CD4-positive, alpha-beta T cell treated with Interleukin-15 for 1 hour (primary cell): ENCODE results near the gene KREMEN1.

ENCODE experiments used
- DNase-seq: peaks from one replicate; pipeline ENCODE4 v3.0.0-alpha.2; 2020

The KREMEN1 gene

DNA sequence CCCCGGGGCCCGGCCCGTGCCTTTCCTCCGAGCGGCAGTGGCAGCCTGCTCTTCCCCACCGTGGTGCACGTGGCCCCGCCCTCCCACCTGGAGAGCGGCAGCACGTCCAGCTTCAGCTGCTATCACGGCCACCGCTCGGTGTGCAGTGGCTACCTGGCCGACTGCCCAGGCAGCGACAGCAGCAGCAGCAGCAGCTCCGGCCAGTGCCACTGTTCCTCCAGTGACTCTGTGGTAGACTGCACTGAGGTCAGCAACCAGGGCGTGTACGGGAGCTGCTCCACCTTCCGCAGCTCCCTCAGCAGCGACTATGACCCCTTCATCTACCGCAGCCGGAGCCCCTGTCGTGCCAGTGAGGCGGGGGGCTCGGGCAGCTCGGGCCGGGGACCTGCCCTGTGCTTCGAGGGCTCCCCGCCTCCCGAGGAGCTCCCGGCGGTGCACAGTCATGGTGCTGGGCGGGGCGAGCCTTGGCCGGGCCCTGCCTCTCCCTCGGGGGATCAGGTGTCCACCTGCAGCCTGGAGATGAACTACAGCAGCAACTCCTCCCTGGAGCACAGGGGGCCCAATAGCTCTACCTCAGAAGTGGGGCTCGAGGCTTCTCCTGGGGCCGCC lies 23.1 kb upstream of the KREMEN1 start:
- no peak for DNase-seq

DNA sequence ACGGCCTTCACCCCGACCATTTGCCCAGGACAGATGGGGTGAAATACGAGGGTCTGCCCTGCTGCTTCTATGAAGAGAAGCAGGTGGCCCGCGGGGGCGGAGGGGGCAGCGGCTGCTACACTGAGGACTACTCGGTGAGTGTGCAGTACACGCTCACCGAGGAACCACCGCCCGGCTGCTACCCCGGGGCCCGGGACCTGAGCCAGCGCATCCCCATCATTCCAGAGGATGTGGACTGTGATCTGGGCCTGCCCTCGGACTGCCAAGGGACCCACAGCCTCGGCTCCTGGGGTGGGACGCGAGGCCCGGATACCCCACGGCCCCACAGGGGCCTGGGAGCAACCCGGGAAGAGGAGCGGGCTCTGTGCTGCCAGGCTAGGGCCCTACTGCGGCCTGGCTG lies 22.4 kb upstream of the KREMEN1 start:
- no peak for DNase-seq

- no peak for DNase-seq
Measured at GRCh38 chr22:29053048-29053702, 19.7 kb upstream of the KREMEN1 start.

DNA sequence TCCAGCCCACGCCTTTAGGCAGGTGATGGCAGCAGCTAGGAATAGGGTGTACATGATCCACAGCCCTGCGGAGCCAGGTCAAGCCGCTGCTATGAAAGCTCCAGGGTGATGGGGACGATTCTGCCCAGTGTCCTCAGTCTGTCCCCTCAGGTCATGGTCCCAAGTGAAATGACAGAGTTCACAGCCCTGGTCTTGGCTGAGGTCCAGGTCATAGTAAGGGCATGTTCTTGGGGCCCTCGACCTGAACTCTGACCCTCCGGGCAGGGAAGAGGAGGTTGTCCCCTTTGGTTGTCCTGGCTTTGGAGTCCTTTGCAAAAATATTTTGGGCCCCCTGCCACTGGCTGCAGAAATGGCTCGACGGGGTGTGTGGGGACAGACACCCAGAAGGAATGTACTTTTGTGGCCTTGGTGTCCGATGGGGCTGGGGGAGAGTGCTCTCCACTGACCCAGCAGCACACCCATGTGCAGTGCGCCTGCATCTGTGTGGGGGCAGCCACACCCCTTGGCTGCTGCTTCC lies 18.5 kb upstream of the KREMEN1 start:
- no peak for DNase-seq

- no peak for DNase-seq
Measured at GRCh38 chr22:29055192-29055830, 17.5 kb upstream of the KREMEN1 start.

DNA sequence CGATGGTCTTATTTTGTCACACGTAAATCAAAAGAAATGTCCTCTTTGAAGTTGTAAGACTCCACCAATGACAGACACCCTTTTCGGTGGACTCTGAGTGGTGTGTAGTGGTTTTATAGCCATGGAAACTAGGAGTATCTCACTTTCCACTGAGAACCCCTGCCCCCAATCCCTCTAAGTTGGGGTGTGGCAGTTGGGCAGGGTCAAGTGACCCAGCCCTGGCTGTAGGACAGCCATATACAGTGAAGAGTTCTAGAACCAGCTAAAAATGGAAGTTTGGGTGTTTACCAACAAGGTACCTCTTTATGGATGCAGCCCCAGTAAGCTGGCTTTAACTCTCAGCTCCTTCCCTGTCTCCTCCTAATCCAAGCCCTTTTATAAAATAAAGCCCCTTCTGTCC lies 16.4 kb upstream of the KREMEN1 start:
- DNase-seq: no peak

GRCh38 chr22:29060251-29060869 lies 12.5 kb upstream of the KREMEN1 start:
- no peak for DNase-seq

DNA sequence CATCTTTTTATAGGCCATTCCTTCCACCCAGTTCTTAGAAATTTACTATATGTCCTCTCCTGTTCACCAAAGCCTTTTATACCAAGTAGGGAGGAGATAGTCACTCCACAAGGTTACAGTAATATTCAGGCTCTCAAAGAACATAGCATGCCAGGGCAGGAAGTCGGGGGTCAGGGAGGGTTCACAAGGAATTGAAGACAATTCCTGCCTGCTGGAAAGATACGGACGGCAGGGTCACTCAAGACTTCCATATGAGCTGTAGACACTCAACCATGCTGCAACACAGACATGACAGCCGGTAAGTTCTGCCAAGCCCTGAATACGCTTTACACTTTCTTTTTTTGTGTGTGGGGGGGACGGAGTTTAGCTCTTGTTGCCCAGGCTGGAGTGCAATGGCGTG lies 11.9 kb upstream of the KREMEN1 start:
- DNase-seq: no peak

DNA sequence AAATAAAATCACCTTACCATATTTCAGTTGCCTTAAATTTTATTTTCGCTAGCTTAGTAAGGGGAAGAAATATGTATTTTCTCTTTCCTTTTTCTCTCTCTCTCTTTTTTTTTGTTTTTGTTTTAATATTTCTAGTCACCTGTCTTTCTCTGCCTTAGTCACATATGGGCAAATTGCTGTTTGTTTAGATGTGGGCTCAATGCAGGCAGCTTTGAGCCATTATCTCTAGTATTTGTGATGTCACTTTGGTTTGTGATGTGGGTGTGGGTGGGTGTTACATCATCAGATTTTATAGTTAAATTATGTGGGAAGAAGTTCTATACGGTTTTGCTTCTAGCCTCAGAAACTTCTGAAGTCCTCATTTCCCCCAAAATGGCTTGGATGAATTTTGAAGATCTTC lies 11.1 kb upstream of the KREMEN1 start, which contains the start of gene C22orf31:
Gene C22orf31 (minus strand): TSS at position 59 of the 400 bp plus-strand sequence. CDS start 39 bp downstream, at position 20.
- no peak for DNase-seq

GRCh38 chr22:29062286-29062821 lies 10.5 kb upstream of the KREMEN1 start:
- no peak for DNase-seq

DNA sequence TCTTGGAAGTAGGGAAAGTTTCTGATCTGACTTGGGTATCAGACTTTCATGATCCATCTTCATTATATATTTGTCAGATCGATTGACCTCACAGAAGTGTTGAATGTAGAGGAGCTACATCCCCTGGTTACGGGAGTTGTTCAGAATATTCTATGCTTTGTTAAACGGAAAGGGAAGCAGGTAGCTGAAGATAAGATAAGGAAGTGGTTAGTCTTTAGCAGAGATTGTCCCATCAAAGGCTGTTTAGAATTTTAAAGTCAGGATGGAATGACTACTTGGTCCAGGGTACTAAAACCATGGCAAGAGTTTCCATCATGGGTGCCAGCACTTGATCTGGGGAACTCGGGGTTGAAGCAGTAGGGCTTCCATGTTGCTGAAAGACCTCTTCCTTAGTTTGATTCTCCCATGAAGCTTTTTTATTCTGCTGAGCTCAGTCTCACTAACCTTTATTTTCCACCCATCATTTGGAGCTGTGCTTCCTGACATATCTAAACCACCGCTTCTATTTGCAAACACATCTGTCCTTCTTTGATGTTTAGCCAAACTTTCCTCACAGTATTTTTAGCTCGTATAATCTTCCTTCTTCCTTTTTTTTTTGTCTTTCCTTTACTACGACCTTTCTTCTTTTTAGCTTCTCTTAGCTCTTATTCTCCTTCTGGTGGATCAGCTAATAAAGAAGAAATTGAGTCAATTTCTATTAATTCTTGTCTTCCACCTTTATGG lies 7.2 kb upstream of the KREMEN1 start:
- no peak for DNase-seq

GRCh38 chr22:29069463-29069862 lies 3.4 kb upstream of the KREMEN1 start:
- no peak for DNase-seq

GRCh38 chr22:29070490-29070889 lies 2.3 kb upstream of the KREMEN1 start:
- DNase-seq: no peak

- DNase-seq: no peak
Measured at GRCh38 chr22:29071261-29072045, 1.4 kb upstream of the KREMEN1 start.

DNA sequence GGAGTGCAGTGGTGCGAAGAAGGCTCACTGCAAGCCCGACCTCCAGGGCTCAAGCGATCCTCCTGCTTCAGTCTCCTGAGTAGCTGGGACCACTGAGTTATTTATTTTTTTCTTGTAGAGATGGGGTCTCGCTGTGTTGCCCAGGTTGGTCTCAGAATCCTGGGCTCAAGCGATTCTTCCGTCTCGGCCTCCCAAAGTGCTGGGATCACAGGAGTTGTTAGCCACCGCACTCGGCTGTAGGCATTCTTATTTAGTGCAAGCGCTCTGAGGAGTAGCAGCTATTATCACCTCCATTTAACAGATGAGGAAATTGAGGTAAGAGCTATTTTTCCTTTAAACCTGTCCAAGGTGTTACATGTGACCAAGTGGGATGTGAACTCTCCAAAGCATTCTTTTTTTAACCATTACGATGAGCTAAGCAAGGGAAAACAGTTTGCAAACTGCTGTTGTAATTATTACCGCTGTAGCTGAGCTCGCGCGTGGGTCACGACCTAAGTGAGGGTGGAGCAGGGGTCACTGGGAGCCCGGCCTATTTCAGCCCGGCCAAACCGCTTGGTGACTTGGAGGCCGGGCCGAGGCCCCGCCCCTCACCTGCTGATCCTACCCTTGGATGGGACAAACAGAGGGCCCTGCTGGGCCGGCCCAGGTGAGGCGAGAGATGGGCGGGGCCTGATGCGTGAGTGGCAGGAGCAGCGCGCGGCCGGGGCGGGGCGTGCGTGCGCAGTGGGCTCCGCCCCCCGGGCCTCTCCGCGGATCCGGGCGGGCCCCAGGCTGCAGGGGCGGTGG lies 449 bp upstream of the KREMEN1 start:
- DNase-seq: peak; percentile 85

DNA sequence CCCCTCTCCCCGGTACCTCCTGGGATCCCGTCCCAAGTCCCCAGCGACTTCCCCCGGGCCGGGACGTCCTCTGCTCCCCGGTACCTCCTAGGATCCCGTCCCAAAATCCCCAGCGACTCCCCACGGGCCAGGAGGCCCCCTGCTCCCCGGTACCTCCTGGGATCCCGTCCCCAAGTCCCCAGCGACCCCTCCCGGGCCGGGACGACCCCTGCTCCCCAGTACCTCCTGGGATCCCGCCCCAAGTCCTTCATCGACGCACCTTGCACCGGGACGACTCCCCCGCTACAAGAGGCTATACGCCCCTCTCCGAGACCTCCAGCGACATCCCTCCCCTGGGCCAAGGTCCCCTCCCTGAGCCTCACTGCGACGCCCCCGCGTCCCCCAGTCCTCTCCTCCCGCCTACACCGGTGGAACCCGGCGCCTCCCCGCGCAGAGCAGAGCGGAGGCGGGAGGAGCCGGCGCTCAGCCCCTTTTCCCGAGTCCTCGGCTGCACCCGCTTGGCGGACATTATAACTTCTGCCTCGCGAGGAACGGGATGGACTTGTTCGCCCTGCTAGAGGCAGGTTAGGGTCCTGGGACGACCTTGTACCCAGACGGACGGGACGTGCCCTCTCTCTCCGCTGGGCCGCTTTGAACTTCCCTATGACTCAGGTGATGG lies 912 bp downstream of the KREMEN1 start:
- DNase-seq: no peak

DNA sequence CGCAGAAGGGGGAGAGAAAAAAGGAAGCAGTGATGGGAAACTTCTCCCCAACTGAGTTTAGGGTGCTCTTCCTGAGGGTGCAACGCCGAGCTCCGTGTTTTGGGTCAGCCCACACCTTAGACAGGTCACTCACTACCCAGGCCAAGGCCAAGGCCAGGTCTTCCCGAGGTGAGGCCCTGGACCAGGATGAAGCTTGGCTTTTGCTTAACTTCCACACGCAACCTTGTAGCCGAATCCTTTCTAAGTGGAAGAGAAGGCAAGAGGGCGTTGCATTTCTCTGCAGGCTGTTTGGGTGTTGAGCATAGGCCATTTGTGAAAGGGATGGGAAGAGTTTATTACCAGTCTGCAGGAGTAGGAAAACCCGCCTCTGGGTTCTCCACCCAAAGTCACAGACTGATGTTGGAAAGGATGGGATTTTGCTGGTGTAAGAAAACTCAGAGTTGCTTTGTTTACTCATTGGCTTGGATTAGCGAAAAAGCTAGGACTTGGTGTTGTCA lies 1.5 kb downstream of the KREMEN1 start:
- DNase-seq: no peak

DNA sequence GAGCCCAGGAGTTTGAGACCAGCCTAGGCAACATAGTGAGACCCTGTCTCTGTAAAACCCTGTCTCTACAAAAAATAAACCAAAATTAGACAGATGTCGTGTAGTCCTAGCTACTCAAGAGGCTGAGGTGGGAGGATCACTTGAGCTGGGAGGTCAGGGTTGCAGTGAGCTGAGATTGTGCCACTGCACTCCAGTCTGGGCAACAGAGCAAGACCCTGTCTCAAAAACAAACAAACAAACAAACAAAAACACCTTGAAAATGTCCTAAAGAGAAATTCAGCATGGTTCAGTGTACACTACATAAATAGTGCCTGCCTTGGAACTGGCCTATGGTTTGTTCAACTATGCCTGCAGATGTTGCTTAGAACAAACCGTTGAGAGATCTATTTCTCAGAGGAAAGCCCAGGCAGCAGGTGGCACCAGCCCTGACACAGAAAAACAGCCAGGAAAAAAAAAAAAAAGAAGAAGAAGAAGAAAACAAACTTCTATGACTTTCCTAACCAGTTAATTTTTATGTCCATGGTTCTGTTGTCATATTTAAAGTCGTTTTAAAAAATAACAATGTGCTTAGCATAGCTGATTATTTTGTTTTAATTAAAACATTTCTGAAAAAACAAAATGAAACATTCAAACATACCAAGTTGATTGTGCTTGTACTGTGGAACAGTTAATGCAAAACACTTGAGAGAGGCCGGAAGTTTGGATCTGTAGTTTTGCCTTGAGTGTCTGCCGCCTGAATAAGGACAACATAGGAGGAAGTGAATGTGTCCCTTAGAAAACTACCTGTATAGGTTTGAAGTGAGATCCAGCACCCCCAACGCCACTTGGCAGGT lies 5.4 kb downstream of the KREMEN1 start:
- no peak for DNase-seq

DNA sequence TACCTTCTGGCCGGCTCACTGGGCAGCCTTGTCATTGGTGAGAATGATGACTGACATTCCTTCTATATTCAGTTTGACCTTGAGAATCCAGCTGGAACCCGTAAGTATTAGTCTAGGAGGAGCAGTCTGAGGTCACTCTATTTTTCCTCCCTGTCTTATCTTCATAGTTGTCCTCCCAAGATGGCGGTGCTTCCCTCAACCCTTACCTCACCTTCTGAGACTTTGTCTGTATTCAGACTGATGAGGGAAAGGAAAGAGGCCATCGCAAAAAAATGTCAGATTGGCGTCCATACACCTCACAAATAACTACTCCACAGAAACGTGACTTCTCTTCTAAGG lies 6.0 kb downstream of the KREMEN1 start:
- no peak for DNase-seq
